ENCODE results near the gene PSMC4. TPM values are rescaled to one million over a fixed set of nuclear protein-coding genes. Genes with fewer than 3 reads are reported as not detected.

PSMC4 gene
- total RNA-seq (2014; rRNA removed; shearing (Covaris generic)) = 483 and 520 TPM in 2 replicates

DNA sequence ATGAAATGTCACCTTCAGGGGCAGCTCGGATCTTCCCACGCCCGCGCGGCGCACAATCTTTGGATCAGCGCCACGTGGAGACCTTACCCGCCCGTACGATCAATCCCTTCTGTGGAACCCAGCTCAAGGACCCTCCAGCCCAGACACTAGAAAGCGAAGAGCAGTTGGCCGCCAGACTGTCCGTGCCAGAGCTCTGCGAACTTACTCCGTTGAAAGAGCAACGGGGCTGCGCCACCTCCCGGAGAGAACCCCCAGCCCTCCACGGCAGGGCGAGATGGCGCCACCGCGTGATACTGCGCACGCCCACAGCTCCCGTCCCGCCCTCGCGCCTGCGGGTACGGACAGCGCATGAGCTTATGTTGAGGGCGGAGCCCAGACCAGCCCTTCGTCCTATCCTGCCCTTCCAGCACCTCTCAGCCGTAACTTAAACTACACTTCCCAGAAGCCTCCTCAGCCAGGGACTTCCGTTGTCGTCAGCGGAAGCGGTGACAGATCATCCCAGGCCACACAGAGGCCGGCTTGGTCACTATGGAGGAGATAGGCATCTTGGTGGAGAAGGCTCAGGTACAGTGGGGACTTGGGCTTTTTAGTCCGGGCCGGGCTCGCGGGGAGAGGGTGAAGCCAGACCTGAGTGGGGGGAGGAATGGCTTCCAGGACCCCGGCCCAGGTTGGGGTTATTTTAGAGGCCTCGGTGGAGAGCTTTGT lies at the start of gene PSMC4:
Gene PSMC4, plus strand, starts transcription at position 491 of the 705 bp plus-strand sequence. Its CDS starts 38 bp downstream, at position 529.
- peak; percentile 100 for DNase-seq (ENCODE audit: low read depth)

DNA sequence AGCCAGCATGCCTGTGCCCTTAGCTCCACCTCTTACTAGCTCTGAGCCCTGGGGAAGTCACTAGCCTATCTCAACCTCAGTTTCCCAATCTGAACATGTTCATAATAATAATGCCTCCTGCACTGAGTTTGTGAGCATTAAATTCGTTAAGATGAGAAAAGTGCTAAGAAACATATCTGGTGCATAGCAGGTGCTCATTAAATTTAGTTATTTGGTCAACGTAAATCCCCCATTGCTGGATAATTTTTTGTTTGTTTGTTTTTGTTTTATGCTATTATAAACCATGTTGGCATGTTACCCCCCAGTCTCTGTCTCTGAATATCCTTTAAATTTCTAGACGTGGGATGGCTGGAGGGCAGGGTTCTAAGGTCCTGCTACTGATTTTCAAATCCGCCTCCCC lies 47.1 kb upstream of the PSMC4 start:
- no peak for DNase-seq (ENCODE audit: low read depth)

DNA sequence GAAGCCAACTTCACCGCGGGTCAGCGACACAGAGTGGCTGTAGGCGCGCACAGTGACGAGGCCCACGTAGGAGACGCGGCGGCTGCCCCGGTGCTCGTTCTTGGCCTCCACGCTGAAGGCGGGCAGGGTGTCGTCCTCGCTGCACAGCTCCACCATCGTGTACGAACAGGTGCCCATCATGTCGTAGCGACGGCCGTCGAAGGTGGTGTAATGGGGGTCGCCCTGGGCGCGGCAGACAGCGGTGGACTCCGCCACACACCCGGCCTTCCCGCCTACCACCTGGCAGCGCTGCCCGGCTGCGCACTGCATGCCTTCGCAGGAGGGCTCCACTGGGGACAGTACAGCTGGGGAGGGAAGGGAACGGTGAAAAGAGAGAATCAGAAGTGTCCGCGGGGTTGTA lies 46.6 kb upstream of the PSMC4 start:
- no peak for DNase-seq (ENCODE audit: low read depth)

DNA sequence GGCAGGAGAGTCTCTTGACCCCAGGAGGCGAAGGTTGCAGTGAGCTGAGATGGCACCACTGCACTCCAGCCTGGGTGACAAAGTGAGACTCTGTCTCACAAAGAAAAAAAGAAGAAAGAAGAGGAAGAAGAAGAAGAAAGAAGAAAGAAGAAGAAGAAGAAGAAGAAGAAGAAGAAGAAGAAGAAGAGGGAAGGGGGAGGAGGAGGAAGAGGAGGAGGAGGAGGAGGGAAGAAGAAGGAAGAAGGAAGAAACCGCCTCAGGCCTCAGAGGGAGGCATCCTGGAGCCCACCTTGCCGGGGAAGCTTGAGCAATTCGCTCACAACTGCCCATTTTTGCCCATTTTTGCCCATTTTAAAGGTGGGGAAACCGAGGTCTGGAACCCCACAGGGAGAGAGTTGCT lies 46.0 kb upstream of the PSMC4 start:
- no peak for DNase-seq (ENCODE audit: low read depth)

DNA sequence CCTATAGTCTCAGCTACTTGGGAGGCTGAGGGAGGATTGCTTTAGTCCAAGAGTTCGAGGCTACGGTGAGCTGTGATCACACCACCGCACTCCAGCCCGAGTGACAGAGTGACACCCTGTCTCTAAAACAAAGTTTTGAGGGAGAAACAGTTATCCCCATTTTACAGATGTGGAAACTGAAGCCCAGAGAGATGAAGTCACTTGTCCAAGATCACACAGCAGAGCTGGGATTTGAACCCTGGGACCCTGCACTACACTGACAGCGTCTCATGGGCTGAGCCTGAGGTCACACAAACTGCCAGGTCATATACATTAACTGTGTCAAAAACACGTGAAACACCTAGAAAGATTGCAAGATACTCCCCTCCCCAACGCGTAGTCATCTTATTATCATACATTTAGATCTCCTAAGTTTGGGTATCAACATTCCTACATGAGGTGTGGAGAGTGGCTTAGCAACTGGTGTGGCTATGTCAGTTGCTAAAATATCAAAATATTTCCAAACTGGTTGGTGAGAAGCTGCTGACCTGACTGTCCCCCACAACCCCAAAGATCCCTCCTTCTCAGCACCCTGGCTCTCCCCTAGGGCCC lies 44.7 kb upstream of the PSMC4 start:
- DNase-seq (ENCODE audit: low read depth) = no peak

DNA sequence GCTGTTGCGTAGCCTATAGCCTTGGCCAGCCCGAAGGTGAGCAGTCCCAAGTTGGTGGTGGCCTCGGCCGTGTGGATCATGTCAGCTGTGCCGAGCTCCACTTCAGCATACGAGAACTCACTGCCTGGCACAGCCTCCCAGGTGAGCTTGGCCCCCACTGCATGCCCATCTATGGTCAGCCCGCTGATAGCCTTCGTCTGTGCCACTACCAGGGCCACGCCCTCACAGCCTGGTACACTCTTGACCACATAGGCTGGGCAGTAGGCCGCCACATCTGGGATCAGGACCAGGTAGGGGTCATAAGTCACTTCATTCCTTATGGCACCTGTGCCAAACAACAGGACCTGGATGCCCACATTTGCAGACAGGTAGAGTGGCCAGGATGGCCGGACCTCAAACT lies 43.9 kb upstream of the PSMC4 start:
- DNase-seq (ENCODE audit: low read depth) = no peak

DNA sequence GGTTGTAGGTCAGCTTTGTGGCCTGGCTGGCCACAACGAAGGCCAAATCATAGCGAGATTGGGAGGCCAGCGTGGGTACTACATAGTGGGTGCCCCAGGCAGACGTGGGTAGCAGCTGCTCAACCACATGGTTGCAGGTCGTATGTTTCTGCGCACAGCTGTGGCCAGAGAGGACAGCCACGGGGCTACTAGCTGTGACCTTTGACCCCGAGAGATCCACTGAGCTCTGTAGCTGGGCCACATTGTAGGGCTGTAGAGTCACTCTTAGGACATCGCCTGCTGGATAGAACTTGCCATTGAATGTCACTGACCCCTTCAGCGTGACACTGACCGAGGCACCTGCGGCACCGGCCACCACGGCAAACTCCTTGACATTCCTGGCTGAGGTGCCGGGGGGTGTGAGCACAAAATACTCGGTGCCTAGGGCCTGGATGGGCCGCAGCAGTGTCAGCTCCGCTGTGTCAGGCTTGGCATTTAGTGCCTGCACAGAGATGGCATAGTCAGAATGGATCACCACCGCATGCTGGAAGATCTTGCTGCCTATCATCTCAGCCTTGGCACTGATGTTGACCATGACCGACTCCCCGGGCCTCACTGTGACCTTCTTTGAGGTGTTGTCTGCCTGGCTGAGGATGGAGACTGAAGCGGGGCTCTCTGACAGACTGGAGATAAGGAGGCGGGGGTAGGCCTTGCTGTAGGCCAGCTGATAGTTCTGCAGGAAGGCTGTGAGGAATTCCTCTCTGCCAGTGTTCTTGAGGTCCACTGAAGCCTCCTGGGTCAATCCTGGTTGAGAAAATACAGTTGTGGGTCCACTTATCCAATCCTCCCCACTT lies 43.2 kb upstream of the PSMC4 start:
- no peak for DNase-seq (ENCODE audit: low read depth)

DNA sequence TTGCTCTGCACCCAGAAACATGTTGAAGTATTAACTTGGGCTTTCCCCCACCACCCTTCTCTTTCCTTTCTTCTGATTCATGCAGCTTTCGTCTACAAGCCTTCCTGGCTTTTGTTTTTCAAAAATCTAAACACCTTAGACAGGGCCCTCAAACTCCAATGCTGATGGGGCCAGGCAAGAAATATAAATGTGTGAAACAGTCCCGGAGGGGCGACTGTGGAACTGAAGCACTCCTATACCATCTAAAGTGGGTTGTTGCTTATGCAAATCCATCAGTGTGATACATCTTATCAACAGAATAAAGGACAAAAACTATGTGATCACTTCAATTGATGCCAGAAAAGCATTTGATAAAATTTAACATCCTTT lies 42.6 kb upstream of the PSMC4 start:
- DNase-seq (ENCODE audit: low read depth) = no peak

DNA sequence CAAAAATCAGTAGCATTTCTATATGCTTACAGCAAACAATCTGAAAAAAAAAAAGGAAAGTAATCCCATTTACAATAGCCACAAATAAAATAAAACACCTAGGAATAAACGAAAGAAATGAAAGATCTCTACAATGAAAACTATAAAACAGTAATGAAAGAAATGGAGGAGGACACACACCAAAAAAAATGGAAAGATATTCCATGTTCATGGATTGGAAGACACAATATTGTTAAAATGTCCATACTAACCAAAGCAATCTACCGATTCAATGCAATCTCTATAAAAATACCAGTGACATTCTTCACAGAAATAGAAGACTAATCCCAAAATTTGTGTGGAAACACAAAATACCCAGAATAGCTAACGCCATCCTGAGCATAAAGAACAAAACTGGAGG lies 41.2 kb upstream of the PSMC4 start:
- DNase-seq (ENCODE audit: low read depth) = no peak

DNA sequence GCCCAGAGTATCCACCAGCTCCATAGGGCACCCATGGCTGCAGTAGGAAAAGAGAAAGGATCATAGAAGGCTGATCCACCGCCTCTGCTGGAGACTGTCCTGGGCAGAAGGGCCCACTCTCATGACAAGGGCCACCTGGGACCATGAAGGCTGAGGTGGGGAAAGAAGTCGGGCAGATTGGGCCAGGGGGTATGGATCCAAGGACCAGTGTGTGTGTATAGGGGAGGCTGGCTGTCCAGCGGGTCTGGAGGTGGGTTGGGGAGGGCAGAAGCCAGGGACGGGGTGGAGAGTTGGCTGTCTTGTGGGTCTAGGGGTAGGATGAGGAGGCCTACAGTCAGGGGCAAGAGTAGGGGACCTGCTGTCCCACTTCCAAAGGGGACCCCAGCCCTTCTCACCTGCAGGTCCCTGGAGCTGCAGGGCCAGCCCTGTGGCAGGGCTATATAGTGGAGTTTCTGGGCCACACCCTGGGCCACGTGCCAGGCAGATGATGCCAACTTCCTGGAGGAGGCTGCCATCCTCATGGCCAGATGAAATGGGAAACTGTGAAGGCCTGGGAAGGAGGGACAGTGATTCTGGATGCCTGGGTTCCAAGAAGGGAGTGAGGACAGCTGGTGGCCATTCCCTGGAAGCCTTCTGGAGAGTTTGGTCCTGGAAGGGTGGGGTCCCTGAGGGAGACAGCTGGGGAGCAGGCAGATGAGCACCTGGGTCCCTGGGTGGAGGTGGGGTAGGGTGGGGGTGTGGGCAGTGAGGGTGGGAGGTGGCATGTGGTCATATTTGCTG lies 36.2 kb upstream of the PSMC4 start, which contains the start of gene FCGBP:
Gene FCGBP, minus strand, starts transcription at position 51 of the 780 bp plus-strand sequence.
- DNase-seq (ENCODE audit: low read depth) = no peak

DNA sequence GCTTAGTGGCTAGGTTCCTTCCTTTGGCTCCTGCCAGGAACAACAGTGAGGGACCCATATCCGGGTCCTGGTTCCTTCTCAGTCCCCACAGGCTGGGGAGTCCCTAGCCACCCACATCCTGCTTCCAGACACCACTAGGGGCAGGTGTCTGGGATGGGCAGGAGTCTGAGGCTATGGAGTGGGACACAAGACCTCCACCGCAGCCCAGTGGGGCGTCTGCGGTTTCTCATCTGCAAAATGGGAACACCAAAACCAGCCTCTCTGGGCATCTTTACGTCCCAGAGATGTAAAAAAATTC lies 35.7 kb upstream of the PSMC4 start:
- DNase-seq (ENCODE audit: low read depth) = no peak

DNA sequence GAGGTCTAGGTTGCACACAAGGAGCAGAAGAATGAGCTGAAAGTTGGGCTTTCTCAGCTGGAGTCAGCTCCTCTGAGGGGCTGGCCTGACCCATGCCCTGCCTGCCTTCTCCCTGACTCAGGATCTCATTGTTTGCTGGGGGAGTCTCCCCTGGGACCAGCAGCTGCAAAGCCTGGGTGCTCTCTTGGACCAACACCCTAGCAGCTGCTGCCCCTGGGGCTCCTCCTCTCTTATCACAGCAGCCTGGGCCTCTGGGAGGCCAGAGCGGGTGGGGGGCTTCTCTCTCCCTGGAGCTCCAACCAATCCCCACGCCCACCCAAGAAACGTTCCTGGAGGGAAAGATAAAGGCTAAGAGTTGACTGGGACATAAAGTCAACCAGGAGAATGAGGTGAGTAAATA lies 34.9 kb upstream of the PSMC4 start:
- DNase-seq (ENCODE audit: low read depth) = no peak

DNA sequence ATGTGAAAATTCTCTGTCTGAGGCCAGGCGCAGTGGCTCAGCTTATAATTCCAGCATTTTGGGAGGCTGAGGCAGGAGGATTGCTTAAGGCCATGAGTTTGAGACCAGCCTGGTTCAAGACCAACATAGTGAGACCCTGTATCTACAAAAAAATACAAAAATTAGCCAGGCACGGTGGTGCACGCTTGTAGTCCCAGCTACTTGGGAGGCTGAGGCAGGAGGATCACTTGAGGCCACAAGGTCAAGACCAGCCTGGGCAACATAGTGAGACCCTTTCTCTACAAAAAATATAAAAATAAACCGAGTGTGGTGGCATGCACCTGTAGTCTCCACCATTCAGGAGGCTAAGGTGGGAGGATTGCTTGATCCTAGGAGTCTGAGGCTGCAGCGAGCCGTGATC lies 34.3 kb upstream of the PSMC4 start:
- no peak for DNase-seq (ENCODE audit: low read depth)

DNA sequence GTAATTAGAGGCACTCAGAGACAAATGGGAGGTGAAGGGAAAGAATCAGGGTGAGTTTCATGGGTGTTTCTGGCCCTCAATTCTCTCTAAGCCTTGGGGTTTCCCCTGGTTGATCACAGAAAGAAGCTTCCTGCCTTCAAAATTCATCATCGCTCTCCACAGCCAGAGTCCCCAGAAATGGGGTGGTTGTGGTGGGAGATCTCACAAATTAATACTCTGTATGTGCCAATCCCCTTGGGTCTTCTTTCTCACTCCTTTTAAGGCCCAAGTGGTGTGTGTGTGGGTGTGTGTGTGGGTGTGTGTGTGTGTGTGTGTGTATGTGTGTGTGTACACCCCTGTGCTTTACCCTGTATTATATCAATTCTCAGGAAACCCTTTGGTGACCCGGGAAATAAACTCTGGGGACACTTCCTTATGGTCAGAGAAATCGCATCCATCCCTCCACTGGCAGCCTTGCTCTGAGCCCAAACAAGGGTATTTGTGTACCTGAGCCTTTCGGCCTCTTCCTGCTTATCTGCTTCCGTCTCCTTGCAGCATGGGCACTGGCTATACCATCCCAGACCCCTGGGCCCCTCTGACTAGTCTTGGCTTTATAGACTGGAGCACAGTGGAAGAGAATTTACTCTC lies 33.8 kb upstream of the PSMC4 start:
- DNase-seq (ENCODE audit: low read depth) = no peak

DNA sequence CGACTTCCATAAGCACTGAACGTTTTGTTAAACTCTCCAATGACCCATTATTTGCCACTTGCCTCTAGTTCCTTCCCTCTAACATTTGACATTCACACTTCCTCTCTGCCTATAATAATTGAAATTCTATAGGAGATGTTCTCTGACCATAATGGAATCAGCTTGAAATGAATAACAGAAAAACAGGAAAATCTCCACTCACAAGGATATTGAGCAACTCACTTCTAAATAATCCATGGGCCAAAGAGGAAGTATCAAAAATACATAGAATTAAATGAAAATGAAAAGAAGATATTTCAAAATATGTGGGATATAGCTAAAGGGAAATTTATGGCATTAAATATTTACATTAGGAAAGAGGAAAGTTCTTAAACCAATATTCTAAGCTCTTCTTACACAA lies 33.2 kb upstream of the PSMC4 start:
- no peak for DNase-seq (ENCODE audit: low read depth)

DNA sequence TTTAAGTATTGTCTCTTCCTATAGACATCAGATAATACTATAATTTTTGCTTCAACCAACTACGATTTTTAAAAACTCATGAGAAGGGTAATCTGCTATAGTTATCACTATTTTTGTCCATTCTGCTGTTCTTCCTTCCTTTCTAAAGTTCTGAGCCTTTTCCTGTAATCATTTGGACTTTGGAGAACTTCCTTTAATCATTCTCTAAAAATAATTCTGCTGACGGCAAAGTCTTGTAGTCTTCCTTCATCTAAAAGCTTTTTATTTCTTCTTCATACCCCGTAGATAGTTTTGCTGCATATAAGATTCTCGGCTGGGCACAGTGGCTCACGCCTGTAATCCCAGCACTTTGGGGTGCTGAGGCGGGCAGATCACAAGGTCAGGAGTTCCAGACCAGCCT lies 31.4 kb upstream of the PSMC4 start:
- no peak for DNase-seq (ENCODE audit: low read depth)

DNA sequence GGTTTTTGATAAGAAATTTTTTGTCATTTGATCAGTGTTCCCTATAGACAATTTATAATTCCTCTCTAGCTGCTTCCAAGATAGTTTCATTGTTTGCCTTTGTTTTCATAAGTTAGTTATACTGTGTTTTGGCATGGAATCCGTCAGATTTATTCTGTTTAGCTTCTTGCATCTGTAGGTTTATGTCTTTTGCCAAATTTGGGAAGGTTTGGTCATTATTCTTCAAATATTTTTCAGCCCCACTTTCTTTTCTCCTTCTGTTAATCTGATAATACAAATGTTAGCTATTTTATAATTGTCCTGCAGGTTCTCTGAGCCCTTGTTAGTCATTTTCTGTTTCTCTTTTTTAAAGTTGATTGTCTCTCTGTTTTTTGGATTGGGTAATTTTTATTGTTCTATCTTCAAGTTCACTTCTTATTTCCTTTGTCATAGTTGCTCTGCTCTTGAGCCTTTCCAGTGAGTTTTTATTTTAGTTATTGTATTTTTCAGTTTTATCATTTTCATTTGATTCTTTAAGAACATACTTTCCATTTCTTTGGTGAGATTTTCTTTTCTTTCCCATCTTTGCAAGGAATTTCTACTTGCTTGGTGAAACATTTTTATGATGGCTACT lies 30.6 kb upstream of the PSMC4 start:
- no peak for DNase-seq (ENCODE audit: low read depth)

DNA sequence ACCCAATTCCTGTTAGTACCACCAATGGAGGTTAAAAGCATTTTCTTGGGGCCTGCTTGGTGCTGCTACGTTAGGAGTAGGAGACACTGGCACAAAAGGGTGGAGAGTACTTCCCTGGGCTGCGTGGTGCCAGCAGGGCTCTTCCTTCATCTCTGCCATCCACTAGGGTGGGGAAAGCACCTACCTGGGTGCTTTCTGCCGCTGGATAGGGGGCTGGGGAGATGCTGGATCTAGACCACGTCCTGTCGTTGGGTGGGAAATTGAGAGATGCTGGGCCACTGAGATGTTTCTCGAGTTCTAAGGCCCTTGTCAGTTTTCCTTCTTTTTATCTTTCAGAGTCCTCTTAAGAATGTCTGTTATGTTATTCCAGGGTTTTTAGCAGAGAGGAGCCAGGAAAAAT lies 29.8 kb upstream of the PSMC4 start:
- no peak for DNase-seq (ENCODE audit: low read depth)

DNA sequence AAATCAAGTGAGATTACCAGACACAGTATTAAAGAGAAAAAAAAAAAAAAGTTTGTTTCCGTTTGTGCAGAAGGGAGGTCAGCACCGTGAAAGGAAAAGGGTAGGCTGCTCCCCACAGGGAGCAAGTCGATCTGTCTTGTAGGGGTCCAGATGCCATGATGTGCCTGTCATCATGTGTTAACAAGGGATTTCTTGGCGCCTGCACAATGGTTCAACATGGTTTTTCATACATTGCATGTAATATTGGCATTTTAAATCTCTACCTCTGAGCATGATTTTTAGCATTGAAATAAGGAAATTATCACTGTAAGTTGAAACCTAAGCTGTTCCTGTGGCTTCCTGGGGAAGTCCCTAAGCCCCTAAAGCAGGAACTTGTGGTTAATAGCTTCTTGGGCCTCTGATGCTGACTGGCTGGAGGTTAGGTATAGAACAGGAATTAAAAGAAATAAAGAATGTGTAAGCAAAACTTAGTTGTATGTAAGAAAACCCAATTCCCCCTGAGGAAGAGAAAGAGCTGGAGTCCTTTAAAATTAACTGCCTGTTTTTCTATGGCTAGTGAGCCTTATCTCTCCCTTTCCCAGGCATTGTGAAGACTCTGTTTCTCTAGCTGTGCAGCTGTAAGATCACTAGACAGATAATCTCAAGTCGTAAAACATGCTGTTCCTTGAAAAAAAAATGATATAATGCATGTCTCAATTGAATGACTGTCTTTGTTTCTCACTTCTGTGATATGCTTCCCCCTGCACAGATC lies 29.2 kb upstream of the PSMC4 start:
- peak; percentile 77 for DNase-seq (ENCODE audit: low read depth)

DNA sequence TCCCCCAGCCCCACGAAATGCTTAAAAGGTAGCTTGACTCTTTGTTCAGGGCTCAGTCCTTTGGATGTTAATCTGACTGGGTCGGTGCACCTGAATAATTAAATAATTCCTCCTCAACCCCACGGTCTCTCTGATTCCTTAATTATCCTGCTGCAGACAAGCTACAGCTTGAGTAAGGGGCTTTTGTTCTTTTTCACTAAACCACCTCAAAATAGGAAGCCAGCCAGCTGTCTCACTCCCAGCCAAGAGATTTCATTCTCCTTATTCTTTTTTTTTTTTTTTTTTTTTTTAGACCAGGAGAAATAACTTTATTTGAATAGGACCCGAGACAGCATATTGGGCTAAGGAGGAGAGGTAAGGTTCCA lies 28.6 kb upstream of the PSMC4 start:
- DNase-seq (ENCODE audit: low read depth) = no peak

DNA sequence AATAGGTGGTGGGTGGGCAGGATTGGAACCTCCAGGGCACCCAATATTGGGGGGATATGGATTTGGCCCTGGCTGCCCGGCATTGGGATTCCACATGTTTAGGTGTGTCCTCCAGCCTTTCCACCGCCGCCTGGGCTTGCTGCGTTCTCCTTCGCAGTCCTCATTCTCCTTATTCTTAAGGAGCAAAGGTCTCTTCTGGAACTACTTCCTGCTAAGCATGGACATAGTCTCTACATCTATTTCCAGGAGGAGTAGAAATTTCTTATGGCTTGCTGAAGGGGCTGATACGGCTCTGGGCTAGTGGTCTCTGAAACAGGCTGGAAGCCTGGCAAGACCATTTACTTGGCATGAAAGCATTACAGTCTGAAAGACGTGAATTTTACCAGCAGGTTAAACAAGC lies 27.4 kb upstream of the PSMC4 start:
- no peak for DNase-seq (ENCODE audit: low read depth)
